Lower lobe of right lung (tissue), 2 donors: Measurements from ENCODE around the gene RXRB. TPM values are rescaled to one million over a fixed set of nuclear protein-coding genes. Genes with fewer than 3 reads are reported as not detected.

Experiments
- ATAC-seq, 2 donors: fragments of 200-7000 bp; cut with Tn5 transposase; one replicate each; pipeline ENCODE4 v1.9.1; 2020 to 2022; ENCODE audit warnings: mild to moderate bottlenecking in 2 of 2, moderate library complexity in 2 of 2
- DNase-seq: peaks from one replicate; pipeline ENCODE4 v3.0.0-alpha.2; 2020
- H3K27ac ChIP-seq: fragments of 200-600 bp; one replicate; pipeline ENCODE4 v1.8.0; 2022
- H3K27me3 ChIP-seq: fragments of 200-600 bp; one replicate; pipeline ENCODE4 v1.8.0; 2022; ENCODE audit warnings: low read depth
- H3K36me3 ChIP-seq: fragments of 200-600 bp; one replicate; pipeline ENCODE4 v1.8.0; 2022; ENCODE audit warnings: mild to moderate bottlenecking
- H3K4me1 ChIP-seq: fragments of 200-600 bp; one replicate; pipeline ENCODE4 v1.8.0; 2022
- H3K4me3 ChIP-seq: fragments of 200-600 bp; one replicate; pipeline ENCODE4 v1.8.0; 2022; ENCODE audit warnings: mild to moderate bottlenecking
- H3K9me3 ChIP-seq: fragments of 200-600 bp; one replicate; pipeline ENCODE4 v1.8.0; 2022
- intact Hi-C: fragments of 100-400 bp; cut with DNase I; formaldehyde crosslinking; loops from one replicate; pipeline ENCODE4 v1.11.0; 2022
- total RNA-seq: library from RNA; stranded (reverse); fragmentation: NEBNext Ultra II Directional; extraction: Animal tissue kit (Norgen Biotek cat#: 25700); gene quantifications from one replicate; pipeline ENCODE4 v1.2.1, GENCODE V29; 2021
- TF ChIP-seq, protein P1 (sequence below): fragments of 200-600 bp; IDR thresholded peaks from one replicate; pipeline ENCODE4 v1.8.0; 2022; ENCODE audit warnings: antibody characterized with exemption, mild to moderate bottlenecking
- donor health status: DM: no; HTN: yes; CAD: no; lungs with severe emphysema.

Gene RXRB
- total RNA-seq, 1 donor from 2014 or later, result 47.4 TPM

GRCh38 chr6:33183071-33183683, 17.3 kb downstream of the RXRB start:
- no peaks in the 10 kb centered on the region for H3K4me1 ChIP-seq
- intact Hi-C loops, result no loop called here
- no peak overlapping the region for H3K4me3 ChIP-seq
- H3K9me3 ChIP-seq, result no peaks in the 10 kb centered on the region
- TF ChIP-seq, protein P1, sequence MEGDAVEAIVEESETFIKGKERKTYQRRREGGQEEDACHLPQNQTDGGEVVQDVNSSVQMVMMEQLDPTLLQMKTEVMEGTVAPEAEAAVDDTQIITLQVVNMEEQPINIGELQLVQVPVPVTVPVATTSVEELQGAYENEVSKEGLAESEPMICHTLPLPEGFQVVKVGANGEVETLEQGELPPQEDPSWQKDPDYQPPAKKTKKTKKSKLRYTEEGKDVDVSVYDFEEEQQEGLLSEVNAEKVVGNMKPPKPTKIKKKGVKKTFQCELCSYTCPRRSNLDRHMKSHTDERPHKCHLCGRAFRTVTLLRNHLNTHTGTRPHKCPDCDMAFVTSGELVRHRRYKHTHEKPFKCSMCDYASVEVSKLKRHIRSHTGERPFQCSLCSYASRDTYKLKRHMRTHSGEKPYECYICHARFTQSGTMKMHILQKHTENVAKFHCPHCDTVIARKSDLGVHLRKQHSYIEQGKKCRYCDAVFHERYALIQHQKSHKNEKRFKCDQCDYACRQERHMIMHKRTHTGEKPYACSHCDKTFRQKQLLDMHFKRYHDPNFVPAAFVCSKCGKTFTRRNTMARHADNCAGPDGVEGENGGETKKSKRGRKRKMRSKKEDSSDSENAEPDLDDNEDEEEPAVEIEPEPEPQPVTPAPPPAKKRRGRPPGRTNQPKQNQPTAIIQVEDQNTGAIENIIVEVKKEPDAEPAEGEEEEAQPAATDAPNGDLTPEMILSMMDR, result no peak
- no peak for ATAC-seq
- no peak for DNase-seq
- H3K36me3 ChIP-seq, result no peaks in the 10 kb centered on the region
- peak overlapping the region; percentile 8 for H3K27ac ChIP-seq
- no peaks in the 10 kb centered on the region for H3K27me3 ChIP-seq

DNA sequence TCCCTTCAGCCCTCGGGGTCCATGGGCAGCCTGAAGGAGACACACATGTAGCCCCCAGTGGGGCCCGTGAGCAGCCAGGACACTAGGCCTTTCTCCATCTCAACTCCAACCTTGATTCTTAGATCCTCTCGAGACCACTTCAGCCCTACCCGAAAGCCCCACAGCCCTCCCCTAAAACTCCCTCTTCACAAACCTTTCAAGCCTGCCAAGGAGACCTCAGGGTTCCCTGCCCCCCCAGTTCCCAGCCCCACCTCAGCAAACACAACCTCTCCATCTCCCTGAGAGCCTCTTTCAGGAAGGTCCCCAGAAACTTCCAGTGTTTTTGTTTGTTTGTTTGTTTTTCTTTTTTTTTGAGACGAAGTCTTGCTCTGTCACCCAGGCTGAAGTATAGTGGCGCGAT, 19.3 kb downstream of the RXRB start:
- Histone ChIP-seq H3K27ac (no peak overlapping the region), H3K4me1 (no peaks in the 10 kb centered on the region), H3K4me3 (no peak overlapping the region), H3K27me3 (no peaks in the 10 kb centered on the region), H3K9me3 (no peaks in the 10 kb centered on the region), H3K36me3 (no peaks in the 10 kb centered on the region)
- no peak for ATAC-seq
- TF ChIP-seq, protein P1, result no peak
- no peak for DNase-seq
- intact Hi-C loops, result no loop called here

DNA sequence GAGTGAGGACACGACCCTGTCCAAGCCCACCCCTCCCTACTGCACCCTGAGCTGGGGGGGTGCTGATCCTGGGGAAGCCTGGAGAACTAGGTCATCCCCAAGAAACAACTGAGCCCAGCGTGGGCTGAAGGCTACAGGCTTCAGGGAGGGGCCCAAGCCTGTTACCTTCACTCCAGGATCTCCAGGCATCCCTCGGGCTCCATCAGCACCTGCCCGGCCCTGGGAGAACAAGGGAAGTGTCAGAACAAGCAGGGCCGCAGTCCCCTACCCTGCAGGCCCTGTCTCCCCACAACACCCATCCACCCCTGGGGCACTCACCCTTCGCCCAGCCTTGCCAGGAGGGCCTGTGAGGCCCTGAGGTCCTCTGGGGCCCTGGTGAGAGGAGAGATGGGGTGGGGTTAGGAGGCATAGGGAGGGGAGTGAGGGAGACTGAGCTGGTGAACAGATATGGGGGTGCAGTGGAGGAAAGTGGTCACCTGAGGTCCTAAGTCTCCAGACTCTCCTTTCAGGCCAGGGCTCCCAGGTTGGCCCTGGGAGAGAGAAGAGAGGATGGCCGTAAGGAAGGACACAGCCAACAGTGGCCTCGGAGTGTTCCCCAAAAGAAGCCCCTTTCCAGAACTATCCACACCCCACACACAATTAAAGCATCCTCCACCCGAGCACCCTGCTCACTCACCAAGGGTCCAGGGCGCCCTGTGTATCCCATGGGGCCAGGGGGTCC, 21.6 kb downstream of the RXRB start:
- intact Hi-C loops, result no loop called here
- Histone ChIP-seq H3K27ac (no peak overlapping the region), H3K27me3 (no peaks in the 10 kb centered on the region), H3K36me3 (no peaks in the 10 kb centered on the region), H3K4me3 (no peak overlapping the region), H3K9me3 (no peaks in the 10 kb centered on the region), H3K4me1 (no peaks in the 10 kb centered on the region)
- no peak for DNase-seq
- ATAC-seq, result no peak
- TF ChIP-seq, protein P1, result no peak

- ATAC-seq (no peak), DNase-seq (no peak)
- Histone ChIP-seq H3K27ac (no peak overlapping the region), H3K9me3 (no peaks in the 10 kb centered on the region), H3K4me3 (no peak overlapping the region), H3K4me1 (no peaks in the 10 kb centered on the region), H3K27me3 (no peaks in the 10 kb centered on the region), H3K36me3 (no peaks in the 10 kb centered on the region)
- intact Hi-C loops, result no loop called here
- TF ChIP-seq, protein P1, result no peak
Measured at GRCh38 chr6:33177552-33178446, 22.7 kb downstream of the RXRB start.

DNA sequence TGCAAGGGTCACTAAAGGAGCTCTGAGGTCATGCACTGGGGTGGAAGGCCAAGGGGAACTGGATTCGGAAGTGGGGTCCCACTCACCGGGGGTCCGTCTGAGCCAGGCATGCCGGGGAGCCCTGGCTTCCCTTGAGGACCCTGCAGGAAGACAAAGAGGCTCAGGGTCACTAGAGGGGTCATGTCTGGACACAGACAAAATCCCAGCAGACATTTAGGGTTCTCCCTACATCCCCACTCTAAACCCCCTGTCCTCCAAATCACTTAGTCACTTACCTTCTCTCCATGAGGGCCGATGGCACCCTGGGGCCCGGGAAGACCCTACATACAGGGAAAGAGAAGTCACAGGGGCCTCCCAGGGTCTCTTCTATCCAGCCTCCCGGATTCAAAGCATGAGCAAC, 23.6 kb downstream of the RXRB start:
- H3K27me3 ChIP-seq, result no peaks in the 10 kb centered on the region
- TF ChIP-seq, protein P1, result no peak
- no peaks in the 10 kb centered on the region for H3K36me3 ChIP-seq
- ATAC-seq, result no peak
- no peaks in the 10 kb centered on the region for H3K4me1 ChIP-seq
- no peak overlapping the region for H3K4me3 ChIP-seq
- H3K27ac ChIP-seq, result no peak overlapping the region
- intact Hi-C loops, result no loop called here
- no peak for DNase-seq
- no peaks in the 10 kb centered on the region for H3K9me3 ChIP-seq
